Body of pancreas (tissue), 4 donors: ENCODE data around the gene GRHPR.

ENCODE experiments used
- POLR2A ChIP-seq, 3 donors: fragments of 450-650 bp; IDR thresholded peaks; one replicate each; pipeline ENCODE4 v1.6.1; 2016; ENCODE audit warnings: antibody characterized with exemption in 3 of 3, mild to moderate bottlenecking in 2 of 3
- TF ChIP-seq, protein P1 (sequence below), 7 experiments: fragments of 450-650 bp in 4 of 7; fragments of 200-600 bp in 3 of 7; sonication (generic) in 3 of 7; IDR thresholded peaks; one replicate each; pipeline ENCODE4 v1.5.1; 2016 to 2019; ENCODE audit warnings: antibody characterized with exemption in 7 of 7

DNA sequence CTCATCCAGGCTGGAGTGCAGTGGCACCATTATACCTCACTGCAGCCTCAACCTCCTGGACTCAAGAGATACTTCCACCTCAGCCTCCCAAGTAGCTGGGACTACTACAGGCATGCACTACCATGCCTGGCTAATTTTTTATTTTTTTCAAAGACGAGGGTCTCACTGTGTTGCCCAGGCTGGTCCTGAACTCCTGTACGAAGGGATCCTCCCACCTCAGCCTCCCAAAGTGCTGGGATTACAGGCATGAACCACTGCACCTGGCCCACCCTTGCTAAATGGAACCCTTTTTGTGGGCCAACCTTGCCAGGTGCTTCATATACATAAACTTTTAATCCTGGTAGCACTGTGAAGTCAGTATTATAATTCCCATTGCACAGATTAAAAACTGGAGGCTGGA is 1.0 kb downstream of the GRHPR start:
- no peak for TF ChIP-seq POLR2A (IDR thresholded peaks at IDR 0.05)
- TF ChIP-seq, protein P1, sequence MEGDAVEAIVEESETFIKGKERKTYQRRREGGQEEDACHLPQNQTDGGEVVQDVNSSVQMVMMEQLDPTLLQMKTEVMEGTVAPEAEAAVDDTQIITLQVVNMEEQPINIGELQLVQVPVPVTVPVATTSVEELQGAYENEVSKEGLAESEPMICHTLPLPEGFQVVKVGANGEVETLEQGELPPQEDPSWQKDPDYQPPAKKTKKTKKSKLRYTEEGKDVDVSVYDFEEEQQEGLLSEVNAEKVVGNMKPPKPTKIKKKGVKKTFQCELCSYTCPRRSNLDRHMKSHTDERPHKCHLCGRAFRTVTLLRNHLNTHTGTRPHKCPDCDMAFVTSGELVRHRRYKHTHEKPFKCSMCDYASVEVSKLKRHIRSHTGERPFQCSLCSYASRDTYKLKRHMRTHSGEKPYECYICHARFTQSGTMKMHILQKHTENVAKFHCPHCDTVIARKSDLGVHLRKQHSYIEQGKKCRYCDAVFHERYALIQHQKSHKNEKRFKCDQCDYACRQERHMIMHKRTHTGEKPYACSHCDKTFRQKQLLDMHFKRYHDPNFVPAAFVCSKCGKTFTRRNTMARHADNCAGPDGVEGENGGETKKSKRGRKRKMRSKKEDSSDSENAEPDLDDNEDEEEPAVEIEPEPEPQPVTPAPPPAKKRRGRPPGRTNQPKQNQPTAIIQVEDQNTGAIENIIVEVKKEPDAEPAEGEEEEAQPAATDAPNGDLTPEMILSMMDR (IDR thresholded peaks at IDR 0.05) = no peak
